Gastrocnemius medialis (tissue), 4 donors: ENCODE measurements around the gene MRPL11. TPM values are rescaled to one million over a fixed set of nuclear protein-coding genes. Genes with fewer than 3 reads are reported as not detected.

Source experiments
- ATAC-seq, 2 donors: fragments of 150-250 bp; one replicate each; pipeline ENCODE4 v1.9.1; 2016
- DNase-seq, 2 donors: peaks; one replicate each; pipeline ENCODE4 v3.0.0-alpha.2; 2019
- H3K27ac ChIP-seq, 4 donors: fragments of 200-600 bp; sonication (generic); 1 replicate in 1 of 4; 2 replicates in 3 of 4; pipeline ENCODE4 v1.5.1; 2016 to 2018; ENCODE audit warnings: mild to moderate bottlenecking in 2 of 4, moderate library complexity in 1 of 4
- H3K27me3 ChIP-seq, 3 donors: fragments of 200-600 bp; sonication (generic) in 2 of 3; 1 replicate in 1 of 3; 2 replicates in 2 of 3; pipeline versions ENCODE4 v1.5.1 to v1.6.0; 2016 to 2019; ENCODE audit warnings: mild to moderate bottlenecking in 1 of 3, moderate library complexity in 1 of 3
- H3K36me3 ChIP-seq, 2 donors: fragments of 200-600 bp; sonication (generic) in 1 of 2; one replicate each; pipeline ENCODE4 v1.5.1; 2017 to 2018
- H3K4me1 ChIP-seq, 2 donors: fragments of 200-600 bp; sonication (generic) in 1 of 2; one replicate each; pipeline ENCODE4 v1.5.1; 2016 to 2017; ENCODE audit warnings: mild to moderate bottlenecking in 2 of 2
- H3K4me3 ChIP-seq, 4 donors: fragments of 200-600 bp; sonication (generic) in 3 of 4; 1 replicate in 1 of 4; 2 replicates in 3 of 4; pipeline ENCODE4 v1.5.1; 2016 to 2019; ENCODE audit warnings: mild to moderate bottlenecking in 2 of 4
- H3K9me3 ChIP-seq, 3 donors: fragments of 200-600 bp; sonication (generic) in 2 of 3; 1 replicate in 1 of 3; 2 replicates in 2 of 3; pipeline ENCODE4 v1.5.1; 2016 to 2019
- CTCF ChIP-seq, 5 experiments: fragments of 450-650 bp in 3 of 5; fragments of 200-600 bp in 2 of 5; sonication (generic) in 2 of 5; IDR thresholded peaks in 4 of 5; conservative IDR thresholded peaks in 1 of 5; 1 replicate in 4 of 5; 2 replicates in 1 of 5; pipeline ENCODE4 v1.5.1; 2016 to 2019; ENCODE audit warnings: antibody characterized with exemption in 5 of 5, mild to moderate bottlenecking in 3 of 5, moderate library complexity in 3 of 5
- POLR2A ChIP-seq, 2 donors: fragments of 450-650 bp; IDR thresholded peaks; one replicate each; pipeline ENCODE4 v1.6.1; 2017; ENCODE audit warnings: antibody characterized with exemption in 2 of 2, mild to moderate bottlenecking in 2 of 2, moderate library complexity in 2 of 2
- in situ Hi-C, 4 donors: fragments of 200-750 bp; cut with MboI; loops; one replicate each; pipeline versions ENCODE4 v1.15.0 to v1.8.0; 2017; ENCODE audit warnings: low sequenced_read_pairs in 4 of 4
- intact Hi-C: fragments of 100-400 bp; cut with DNase I; formaldehyde crosslinking; loops from one replicate; pipeline ENCODE4 v1.15.1; 2023; ENCODE audit warnings: low total_unique reads
- total RNA-seq, 4 donors: library from RNA; depleted of rRNA; stranded (reverse); fragments of >200 nt; gene quantifications; one replicate each; pipeline versions ENCODE4 v1.1.0 to v1.2.3, GENCODE V29; 2016

The MRPL11 gene
- total RNA-seq, 4 donors from 2014 or later = 35.1 to 64.1 (median 52.5) TPM

GRCh38 chr11:66386171-66387069 lies 52.2 kb downstream of the MRPL11 start:
- Histone ChIP-seq H3K36me3 (no peaks in the 10 kb centered on the region), H3K27me3 (no peaks in the 10 kb centered on the region), H3K9me3 (no peaks in the 10 kb centered on the region), H3K4me3 (peak overlapping the region; percentile 27 to 49 (median 35)), H3K4me1 (peaks cover 8% of the 10 kb centered on the region in 2 donors), H3K27ac (peak overlapping the region; percentile 79 to 86 (median 81))
- TF ChIP-seq POLR2A (IDR thresholded peaks at IDR 0.05) (no peak), CTCF (IDR thresholded peaks at IDR 0.05 in 4 of 5, conservative IDR thresholded peaks at IDR 0.05 in 1 of 5) (peak; percentile 81 to 96 (median 93))
- intact Hi-C loops (loop anchor here (1.0 to 2.0 kb wide), 2 partner anchors 16 to 41 kb away; partner anchors contain the start of genes BRMS1 and SLC29A2), in situ Hi-C loops (loop anchor here in 1 of 4 donors (5.0 kb wide), 1 partner anchor 59 kb away; no protein-coding TSS in a partner anchor)
- peak; percentile 77 to 87 for ATAC-seq
- DNase-seq = peak; percentile 71 to 90

Other genes starting within 250 kb of the MRPL11 start
- 10 to 100 TPM; 28.4 to 58.7 (median 51.2) TPM for gene KLC2, start 181.1 kb downstream of the MRPL11 start, total RNA-seq
- 100 to 1,000 TPM in 3 of 4 donors, 10 to 100 TPM in 1; 96.0 to 194 (median 130) TPM for gene RAB1B, start 170.2 kb downstream of the MRPL11 start, total RNA-seq
- gene CNIH2, start 160.7 kb downstream of the MRPL11 start, total RNA-seq = not detected
- gene YIF1A, start 149.7 kb downstream of the MRPL11 start, total RNA-seq = 100 to 1,000 TPM; 106 to 137 (median 113) TPM
- gene TMEM151A, start 147.0 kb downstream of the MRPL11 start, total RNA-seq = not detected
- 1 to 10 TPM in 3 of 4 donors, under 1 TPM in 1; 0.46 to 4.6 (median 2.8) TPM for gene CD248, start 121.8 kb downstream of the MRPL11 start, total RNA-seq
- 1 to 10 TPM; 1.9 to 9.7 (median 7.0) TPM for gene RIN1, start 102.4 kb downstream of the MRPL11 start, total RNA-seq
- 10 to 100 TPM; 40.1 to 73.5 (median 64.8) TPM for gene BRMS1, start 93.7 kb downstream of the MRPL11 start, total RNA-seq
- 10 to 100 TPM; 30.3 to 59.7 (median 40.4) TPM for gene B4GAT1, start 91.2 kb downstream of the MRPL11 start, total RNA-seq
- gene SLC29A2, start 67.1 kb downstream of the MRPL11 start, total RNA-seq = 100 to 1,000 TPM in 1 of 4 donors, 10 to 100 TPM in 3; 39.2 to 106 (median 70.6) TPM
- gene NPAS4, start 17.8 kb downstream of the MRPL11 start, total RNA-seq = not detected
- 10 to 100 TPM; 26.1 to 55.9 (median 37.3) TPM for gene PELI3, start 28.1 kb upstream of the MRPL11 start, total RNA-seq
- 10 to 100 TPM; 28.5 to 58.5 (median 37.4) TPM for gene DPP3, start 41.6 kb upstream of the MRPL11 start, total RNA-seq
- gene BBS1, start 71.8 kb upstream of the MRPL11 start, total RNA-seq = 10 to 100 TPM; 19.8 to 34.5 (median 31.2) TPM
- gene ZDHHC24, start 107.2 kb upstream of the MRPL11 start, total RNA-seq = 10 to 100 TPM in 2 of 4 donors, 1 to 10 TPM in 2; 7.2 to 13.0 (median 11.2) TPM
- gene ACTN3, start 108.1 kb upstream of the MRPL11 start, total RNA-seq = 1 to 10 TPM in 3 of 4 donors, under 1 TPM in 1; 0.85 to 2.4 (median 1.2) TPM
- gene CTSF, start 129.8 kb upstream of the MRPL11 start, total RNA-seq = 10 to 100 TPM; 49.1 to 87.0 (median 60.6) TPM
- gene CCDC87, start 154.2 kb upstream of the MRPL11 start, total RNA-seq = under 1 TPM in 2 of 4 donors, not detected in 2; 0.13 to 0.41 TPM
- 10 to 100 TPM in 3 of 4 donors, 1 to 10 TPM in 1; 9.0 to 12.3 (median 11.7) TPM for gene CCS, start 154.3 kb upstream of the MRPL11 start, total RNA-seq
- 10 to 100 TPM; 17.0 to 43.2 (median 29.4) TPM for gene RBM14, start 177.8 kb upstream of the MRPL11 start, total RNA-seq
- 100 to 1,000 TPM in 1 of 4 donors, 10 to 100 TPM in 3; 62.4 to 117 (median 69.2) TPM for gene RBM4, start 199.9 kb upstream of the MRPL11 start, total RNA-seq
- 10 to 100 TPM in 1 of 4 donors, 1 to 10 TPM in 3; 4.5 to 11.7 (median 6.5) TPM for gene RBM4B, start 239.0 kb upstream of the MRPL11 start, total RNA-seq